Measurements from ENCODE around the gene TRIM21.

The TRIM21 gene

DNA sequence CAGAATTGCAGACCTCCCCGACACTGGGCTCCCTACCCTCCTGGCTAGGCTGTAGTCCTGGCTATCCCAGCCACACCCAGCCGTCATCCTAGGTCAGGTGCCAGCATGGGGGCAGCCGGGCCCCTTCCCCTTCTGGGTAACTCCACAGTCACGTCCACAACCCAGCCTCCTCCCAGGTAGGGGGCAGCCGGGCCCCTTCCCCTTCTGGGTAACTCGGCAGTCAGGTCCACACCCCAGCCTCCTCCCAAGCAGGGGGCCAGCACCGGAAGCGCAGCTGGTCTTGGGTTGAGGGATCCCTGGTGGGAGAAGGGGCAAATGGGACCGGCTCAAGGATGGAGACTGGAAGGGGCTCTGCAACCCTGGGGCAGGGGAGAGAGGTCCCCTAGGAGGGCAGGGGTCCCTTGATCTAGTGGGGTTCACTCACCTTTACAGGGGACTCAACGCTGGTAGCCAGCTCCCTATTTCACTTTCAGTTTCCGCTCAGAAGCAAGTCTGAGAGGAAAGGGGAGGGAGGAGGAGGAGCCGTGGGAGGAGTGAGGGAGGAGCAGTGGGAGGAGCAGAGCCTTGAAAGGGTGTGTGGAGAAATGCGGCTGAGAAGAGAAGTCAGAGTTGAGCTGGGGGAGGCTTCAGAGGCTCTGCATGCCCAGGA, at the start of gene TRIM21:
Gene TRIM21 (minus strand): TSS at position 494 of the 649 bp plus-strand sequence. CDS start 3,293 bp downstream, outside the sequence.
- TF ChIP-seq ZFX (IDR thresholded peaks at IDR 0.05; ENCODE audit: borderline replicate concordance), result no peak
- TF ChIP-seq, protein P1, sequence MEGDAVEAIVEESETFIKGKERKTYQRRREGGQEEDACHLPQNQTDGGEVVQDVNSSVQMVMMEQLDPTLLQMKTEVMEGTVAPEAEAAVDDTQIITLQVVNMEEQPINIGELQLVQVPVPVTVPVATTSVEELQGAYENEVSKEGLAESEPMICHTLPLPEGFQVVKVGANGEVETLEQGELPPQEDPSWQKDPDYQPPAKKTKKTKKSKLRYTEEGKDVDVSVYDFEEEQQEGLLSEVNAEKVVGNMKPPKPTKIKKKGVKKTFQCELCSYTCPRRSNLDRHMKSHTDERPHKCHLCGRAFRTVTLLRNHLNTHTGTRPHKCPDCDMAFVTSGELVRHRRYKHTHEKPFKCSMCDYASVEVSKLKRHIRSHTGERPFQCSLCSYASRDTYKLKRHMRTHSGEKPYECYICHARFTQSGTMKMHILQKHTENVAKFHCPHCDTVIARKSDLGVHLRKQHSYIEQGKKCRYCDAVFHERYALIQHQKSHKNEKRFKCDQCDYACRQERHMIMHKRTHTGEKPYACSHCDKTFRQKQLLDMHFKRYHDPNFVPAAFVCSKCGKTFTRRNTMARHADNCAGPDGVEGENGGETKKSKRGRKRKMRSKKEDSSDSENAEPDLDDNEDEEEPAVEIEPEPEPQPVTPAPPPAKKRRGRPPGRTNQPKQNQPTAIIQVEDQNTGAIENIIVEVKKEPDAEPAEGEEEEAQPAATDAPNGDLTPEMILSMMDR (IDR thresholded peaks at IDR 0.05), result no peak
- H3K27ac ChIP-seq, result no peak within 1 kb of the TSS

DNA sequence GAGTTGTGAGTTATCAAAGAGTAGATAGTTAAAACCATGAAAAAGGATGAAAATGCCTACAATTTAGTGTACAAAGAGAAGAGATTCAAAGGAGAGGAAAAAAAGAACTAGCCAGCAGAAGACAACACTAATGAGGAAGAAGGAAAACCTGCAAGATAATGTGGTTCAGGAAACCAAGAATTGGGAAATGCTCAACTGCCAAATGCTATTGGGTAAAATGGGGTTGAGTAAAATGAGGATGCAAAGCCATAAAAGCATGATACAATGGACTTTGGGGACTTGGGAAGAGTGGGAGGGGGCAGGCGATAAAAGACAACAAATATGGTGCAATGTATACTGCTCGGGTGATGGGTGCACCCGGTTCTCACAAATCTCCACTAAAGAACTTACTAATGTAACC, 48.0 kb upstream of the TRIM21 start:
- no peak overlapping the region for H3K27ac ChIP-seq
- no peak for TF ChIP-seq ZFX (IDR thresholded peaks at IDR 0.05; ENCODE audit: borderline replicate concordance)
- TF ChIP-seq, protein P1 (IDR thresholded peaks at IDR 0.05), result no peak

DNA sequence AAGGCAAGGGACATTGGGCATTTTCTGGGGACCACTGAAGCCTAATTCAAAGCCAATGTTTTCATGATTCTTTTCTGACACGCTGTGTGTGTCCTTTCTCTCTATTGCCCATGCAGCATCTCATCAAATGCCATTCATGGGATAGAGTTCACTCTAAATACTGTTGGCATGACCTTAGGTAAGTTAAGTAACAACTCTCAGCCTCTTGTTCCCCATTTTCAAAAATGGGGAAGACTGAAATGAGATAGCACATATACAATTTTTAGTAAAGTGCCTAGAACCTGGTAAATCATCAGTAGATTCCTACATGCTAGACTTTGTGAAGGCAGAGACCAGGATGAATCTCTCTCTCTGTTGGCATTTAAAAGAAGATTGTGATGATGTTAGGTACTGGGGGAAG, 42.9 kb upstream of the TRIM21 start:
- TF ChIP-seq ZFX (IDR thresholded peaks at IDR 0.05; ENCODE audit: borderline replicate concordance), result no peak
- TF ChIP-seq, protein P1 (IDR thresholded peaks at IDR 0.05), result no peak
- no peak overlapping the region for H3K27ac ChIP-seq

DNA sequence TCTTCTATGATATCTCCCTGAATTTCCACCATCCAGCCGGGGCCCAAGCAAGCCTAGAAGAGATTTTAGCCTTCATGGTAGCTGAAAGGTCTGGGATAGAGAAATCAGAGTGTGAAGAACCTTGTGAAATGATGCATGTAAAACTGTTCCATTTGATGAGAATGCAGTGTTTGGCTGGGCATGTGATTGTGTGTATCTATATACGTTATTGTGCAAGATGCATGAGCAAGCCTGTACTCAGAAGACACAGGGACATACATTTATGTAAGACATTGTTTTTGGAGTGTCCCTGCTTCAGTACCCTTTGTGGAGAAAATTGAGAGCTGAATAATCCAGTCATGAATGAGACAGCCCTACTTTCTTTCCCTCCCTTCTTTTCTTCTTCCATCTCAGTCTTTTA, 40.4 kb upstream of the TRIM21 start:
- H3K27ac ChIP-seq, result no peak overlapping the region
- TF ChIP-seq, protein P1 (IDR thresholded peaks at IDR 0.05), result no peak
- no peak for TF ChIP-seq ZFX (IDR thresholded peaks at IDR 0.05; ENCODE audit: borderline replicate concordance)

DNA sequence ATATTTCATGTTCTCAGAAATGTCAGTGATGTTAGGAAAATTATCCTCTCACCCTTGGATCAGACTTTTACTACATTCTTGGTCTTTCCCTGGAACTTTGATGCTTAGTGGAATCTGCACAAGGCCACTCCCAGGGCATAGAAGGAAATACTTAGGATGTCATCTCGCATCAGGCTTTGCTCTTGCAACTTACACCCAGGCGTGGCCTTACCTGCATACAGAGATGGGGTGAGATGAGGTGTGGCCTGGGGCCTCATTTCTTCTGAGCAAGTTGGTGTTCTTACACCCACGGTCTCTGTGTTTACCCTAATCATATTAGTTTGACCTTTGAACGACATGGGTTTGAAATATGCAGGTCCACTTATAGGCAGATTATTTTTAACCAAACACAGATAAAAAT, 36.5 kb upstream of the TRIM21 start:
- no peak overlapping the region for H3K27ac ChIP-seq
- TF ChIP-seq, protein P1 (IDR thresholded peaks at IDR 0.05), result no peak
- TF ChIP-seq ZFX (IDR thresholded peaks at IDR 0.05; ENCODE audit: borderline replicate concordance), result no peak

DNA sequence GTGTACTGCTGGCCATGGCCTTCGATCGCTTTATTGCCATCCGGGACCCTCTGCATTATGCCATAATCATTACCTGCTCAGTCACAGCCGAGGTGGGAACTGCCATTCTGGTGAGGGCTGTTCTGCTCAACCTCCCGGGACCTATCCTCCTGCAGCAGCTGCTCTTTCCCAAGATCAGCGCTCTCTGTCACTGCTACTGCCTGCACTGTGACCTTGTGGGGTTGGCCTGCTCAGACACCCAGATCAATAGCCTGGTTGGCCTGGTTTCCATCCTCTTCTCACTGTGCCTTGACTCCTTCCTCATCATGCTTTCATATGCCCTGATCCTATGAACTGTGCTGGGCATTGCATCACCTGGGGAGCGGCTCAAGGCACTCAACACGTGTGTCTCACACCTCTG, 24.9 kb upstream of the TRIM21 start:
- TF ChIP-seq, protein P1 (IDR thresholded peaks at IDR 0.05), result no peak
- no peak for TF ChIP-seq ZFX (IDR thresholded peaks at IDR 0.05; ENCODE audit: borderline replicate concordance)
- H3K27ac ChIP-seq, result no peak overlapping the region

DNA sequence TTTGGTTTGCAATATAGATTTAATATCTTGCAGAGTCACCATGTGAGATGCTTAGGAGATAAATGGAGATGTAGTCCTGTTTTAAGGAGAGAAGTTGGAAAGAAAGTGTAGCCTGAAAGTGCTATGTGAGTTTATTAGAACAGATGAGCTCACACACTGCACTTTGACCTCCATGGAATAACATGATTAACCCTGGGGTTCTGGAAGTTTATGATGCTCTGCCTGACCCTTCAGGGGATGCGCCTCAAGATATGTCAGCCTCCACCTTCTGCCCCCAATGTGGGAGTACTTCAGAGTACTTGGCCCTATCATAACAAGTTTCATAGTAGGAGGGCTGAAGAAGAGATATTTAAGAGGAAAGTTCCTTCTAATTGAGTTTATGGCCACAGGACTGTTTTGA, 23.3 kb upstream of the TRIM21 start:
- H3K27ac ChIP-seq, result no peak overlapping the region
- TF ChIP-seq, protein P1 (IDR thresholded peaks at IDR 0.05), result no peak
- no peak for TF ChIP-seq ZFX (IDR thresholded peaks at IDR 0.05; ENCODE audit: borderline replicate concordance)
